Daoy (cell line): ENCODE measurements around the gene C16orf92. TPM values are rescaled to one million over a fixed set of nuclear protein-coding genes. Genes with fewer than 3 reads are reported as not detected.

ENCODE experiments used
- DNase-seq: peaks from one replicate; pipeline ENCODE4 v3.0.0-alpha.2; 2015; ENCODE audit warnings: low read depth
- total RNA-seq: library from RNA; depleted of rRNA; stranded (reverse); fragments of >200 nt; shearing (Covaris generic); gene quantifications from 2 replicates; pipeline ENCODE4 v1.2.3, GENCODE V29; 2014

C16orf92 gene
- total RNA-seq, 1 experiment from 2014 or later: not detected

GRCh38 chr16:29989111-29989858 lies 33.7 kb upstream of the C16orf92 start:
- DNase-seq: no peak

DNA sequence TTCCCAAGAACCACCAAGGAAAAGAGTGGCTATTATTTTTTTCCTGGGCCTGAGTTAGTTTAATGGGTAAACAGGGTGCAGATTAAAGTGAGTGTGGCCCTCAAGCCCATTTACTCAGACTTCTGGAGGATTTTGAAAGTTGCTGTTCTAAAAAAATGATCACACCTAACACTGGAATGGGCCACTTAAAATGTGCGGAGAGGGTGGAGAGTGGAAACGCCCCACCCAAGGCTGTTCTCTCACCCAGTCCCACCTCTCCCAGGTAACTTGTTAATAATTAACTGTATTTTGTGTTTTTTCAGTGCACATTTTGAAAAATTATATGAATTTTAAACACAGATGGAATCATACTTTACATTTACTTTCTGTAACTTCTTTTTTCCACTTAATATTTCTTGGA lies 33.0 kb upstream of the C16orf92 start:
- DNase-seq: no peak

DNA sequence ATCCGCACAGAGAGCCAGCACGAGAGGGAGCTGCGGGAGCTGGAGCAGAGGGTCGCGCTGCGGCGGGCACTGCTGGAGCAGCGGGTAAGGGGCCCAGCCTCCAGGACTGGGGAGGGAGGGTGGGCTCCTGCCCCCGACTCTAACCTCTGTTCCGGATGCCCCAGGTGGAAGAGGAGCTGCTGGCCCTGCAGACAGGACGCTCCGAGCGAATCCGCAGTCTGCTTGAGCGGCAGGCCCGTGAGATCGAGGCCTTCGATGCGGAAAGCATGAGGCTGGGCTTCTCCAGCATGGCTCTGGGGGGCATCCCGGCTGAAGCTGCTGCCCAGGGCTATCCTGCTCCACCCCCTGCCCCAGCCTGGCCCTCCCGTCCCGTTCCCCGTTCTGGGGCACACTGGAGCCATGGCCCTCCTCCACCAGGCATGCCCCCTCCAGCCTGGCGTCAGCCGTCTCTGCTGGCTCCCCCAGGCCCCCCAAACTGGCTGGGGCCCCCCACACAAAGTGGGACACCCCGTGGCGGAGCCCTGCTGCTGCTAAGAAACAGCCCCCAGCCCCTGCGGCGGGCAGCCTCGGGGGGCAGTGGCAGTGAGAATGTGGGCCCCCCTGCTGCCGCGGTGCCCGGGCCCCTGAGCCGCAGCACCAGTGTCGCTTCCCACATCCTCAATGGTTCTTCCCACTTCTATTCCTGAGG lies 32.0 kb upstream of the C16orf92 start:
- no peak for DNase-seq

- no peak for DNase-seq
Measured at GRCh38 chr16:29991571-29991904, 31.5 kb upstream of the C16orf92 start.

DNA sequence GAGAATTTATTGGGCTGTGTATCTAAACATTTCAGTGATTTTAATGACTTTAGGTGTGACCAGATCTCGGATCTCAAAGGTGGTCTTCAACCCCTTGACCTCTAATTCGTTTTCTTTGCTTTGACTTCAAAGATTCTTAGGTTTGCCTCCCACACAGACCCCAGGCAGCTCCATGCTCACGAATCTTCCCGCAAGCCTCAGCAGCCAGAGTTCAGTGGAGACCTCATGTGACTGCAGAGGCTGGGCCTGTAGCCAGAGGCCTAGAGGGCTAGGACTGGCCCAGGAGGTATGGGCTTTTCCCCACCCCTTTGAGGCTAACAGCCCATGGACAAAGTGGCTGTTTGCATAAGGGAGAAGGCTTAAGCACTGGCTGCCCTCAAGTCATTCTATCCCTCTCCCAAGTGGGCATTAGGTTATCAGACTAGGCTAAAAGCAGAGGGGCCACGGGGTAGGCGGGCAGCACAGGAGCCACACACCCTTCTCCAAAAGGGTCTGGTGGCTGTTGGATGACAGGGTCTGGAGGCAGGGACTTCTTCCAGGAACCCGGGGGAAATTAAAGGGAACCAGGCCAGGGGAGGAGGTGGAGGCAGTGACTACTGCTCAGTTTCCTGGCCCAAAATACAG lies 30.5 kb upstream of the C16orf92 start:
- no peak for DNase-seq

- no peak for DNase-seq
Measured at GRCh38 chr16:29993191-29993902, 29.7 kb upstream of the C16orf92 start.

DNA sequence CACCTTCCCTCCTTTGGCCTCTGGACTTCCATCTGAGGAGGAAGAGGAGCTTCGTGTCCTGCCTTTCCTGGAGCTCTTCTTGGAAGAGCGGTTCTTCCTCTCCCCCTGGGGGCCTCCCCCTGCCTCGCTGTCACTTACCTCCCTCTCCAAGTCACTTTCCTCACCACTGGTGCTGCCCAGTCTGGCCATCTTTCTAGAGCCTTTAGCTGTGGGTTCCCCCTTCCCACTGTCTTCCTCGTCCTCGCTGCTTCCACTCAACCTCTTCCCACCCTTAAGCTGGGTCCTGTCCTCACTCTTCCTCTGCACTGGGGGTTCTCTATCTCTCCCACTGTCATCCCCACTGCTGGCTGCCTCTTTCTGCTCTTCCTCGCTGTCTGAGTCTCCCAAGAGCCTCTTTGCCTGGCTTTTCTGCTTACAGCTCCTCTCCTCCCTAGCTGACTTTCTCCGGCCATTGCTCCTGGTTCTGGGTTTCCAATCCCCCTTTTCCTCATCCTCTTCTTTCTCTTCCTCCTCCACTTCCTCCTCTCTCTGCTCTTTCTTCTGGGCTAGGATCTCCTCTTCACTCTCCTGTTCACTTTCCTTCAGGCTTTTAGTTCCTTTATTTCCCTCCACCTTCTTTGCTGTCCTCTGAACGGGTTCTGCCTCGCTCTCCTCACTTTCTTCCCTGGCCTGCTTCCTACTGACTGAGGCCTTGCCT lies 28.9 kb upstream of the C16orf92 start:
- DNase-seq: no peak

GRCh38 chr16:29994600-29995323 lies 28.2 kb upstream of the C16orf92 start:
- peak; percentile 69 for DNase-seq

DNA sequence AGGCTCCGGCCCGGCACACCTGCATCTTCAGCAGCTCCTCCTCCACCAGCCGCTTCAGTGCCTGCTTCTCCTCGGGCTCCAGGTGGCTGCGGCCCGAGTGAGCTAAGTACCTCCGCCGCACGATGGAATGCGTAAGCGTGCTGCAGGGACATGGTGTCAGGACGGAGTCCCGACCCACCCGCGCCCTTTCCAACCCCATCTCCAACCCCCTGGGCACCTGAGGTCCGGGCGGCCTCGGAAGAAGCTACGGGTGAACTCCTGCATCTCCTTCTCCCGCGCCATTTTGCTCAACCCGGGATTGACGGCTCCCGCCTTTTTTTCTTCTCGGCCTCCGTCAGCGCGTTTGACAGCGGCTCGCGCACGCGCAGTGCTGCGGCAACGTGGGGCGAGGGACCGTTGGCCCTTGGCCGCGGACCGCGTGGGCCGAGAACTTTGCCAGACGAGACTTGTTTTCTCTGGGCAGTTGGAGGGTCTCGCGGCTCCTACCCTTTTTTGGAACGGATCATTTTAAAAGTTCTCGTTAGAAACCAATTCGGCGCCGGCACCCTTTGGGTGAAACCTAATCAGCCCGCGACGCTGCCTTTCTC lies 27.6 kb upstream of the C16orf92 start, which contains the start of gene HIRIP3:
TSS of gene HIRIP3 (minus strand) at position 294 of the 587 bp plus-strand sequence. CDS start at position 282, 12 bp downstream.
- DNase-seq: peak; percentile 86

- DNase-seq: peak; percentile 97
Measured at GRCh38 chr16:29995911-29996765, 26.9 kb upstream of the C16orf92 start, which contains the start of gene INO80E. INO80E (plus strand) TSS chr16:29996241; CDS start chr16:29996311, 70 bp downstream.

DNA sequence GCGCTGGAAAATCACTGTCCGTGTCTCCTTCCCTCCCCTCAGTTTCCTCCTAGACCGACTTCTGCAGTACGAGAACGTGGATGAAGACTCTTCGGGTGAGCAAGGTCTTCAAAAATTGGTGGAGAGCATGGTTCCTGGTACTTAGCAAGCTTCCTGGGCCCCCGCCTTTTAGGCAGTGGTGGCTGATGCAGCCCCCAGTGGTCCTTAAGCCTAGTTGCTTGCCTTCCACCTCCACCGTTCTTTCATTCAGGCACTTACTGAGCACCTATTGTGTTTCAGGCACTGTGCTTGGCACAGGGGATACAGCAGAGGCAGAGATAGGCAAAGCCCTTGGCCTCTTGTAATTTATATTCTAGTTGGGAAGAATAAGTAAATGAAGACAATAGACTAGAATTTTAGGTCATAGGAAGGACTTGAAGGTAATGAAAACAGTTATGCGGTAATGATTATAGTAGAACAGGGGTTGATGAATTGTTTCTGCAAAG lies 26.2 kb upstream of the C16orf92 start:
- no peak for DNase-seq

- DNase-seq: no peak
Measured at GRCh38 chr16:29999605-30000004, 23.4 kb upstream of the C16orf92 start.

DNA sequence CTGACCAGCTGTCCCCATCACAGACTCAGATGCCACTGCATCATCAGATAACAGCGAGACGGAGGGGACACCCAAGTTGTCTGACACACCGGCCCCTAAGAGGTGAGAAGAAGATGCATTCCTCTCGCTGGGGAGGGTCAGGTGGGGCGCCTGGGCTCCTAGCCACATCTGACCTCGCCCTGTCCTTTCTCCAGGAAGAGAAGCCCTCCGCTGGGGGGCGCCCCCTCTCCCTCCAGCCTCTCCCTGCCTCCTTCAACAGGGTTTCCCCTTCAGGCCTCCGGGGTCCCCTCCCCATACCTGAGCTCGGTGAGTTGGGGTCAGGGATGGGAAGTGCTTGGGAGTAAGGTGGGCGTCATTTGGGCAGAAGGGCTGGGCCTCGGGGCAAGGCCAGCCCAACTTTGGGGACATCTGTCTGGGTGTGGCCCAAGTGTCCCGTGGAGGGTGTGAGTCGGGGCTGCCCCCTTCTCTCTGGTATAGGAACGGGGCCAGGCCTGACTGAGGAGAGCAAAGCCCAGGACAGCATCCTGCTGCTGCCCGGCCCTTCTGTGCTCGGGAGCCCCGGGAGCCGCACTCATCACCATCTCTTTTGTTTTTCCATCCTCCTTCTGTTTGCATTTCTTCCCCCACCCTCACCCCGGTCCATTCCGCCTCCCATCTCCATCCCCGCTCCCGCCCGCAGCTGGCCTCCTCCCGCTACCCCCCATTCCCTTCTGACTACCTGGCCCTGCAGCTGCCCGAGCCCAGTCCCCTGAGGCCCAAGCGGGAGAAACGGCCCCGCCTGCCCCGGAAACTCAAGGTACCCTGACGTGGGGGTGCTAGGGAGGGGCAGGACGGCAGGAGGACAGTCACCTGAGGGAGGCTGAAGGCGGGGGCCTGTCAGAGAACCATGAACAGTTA lies 22.0 kb upstream of the C16orf92 start:
- no peak for DNase-seq

GRCh38 chr16:30002614-30003346 lies 20.2 kb upstream of the C16orf92 start:
- no peak for DNase-seq

DNA sequence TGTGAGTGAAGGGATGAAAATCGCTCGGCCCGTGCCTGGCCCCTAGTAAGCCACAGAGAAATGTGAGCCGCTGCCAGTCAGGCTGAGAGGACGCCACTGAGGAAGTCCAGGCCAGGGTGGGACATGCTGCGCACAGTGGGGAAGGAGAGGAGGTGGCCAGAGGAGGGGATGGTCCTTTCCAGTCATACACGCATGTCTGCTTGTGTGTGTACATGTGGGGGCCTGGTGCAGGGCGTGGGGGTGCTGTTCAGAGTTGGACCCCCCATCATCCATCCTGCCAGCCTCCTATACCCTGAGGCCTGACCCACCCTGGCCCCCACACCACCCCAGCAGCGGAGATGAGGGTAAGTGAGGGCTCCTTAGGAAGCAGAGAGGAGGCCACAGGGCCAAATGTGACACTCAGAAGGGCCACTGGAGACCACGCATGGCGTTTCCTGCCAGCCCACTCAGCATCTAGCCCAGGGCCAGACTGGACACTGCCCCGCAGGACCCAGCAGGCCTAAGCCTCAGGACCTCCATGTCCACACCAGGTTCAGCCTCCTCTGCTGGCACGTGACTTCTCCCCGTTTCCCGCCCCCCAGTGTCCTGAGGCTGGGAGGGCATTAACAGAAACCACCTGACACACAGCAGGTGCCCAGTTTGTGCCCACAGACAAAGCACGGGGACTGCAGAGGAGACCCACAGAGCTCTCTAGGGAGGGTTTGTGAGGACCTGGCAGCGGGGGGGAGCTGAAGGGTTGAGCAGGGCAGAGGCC lies 19.2 kb upstream of the C16orf92 start:
- DNase-seq: no peak

- no peak for DNase-seq
Measured at GRCh38 chr16:30004424-30004776, 18.6 kb upstream of the C16orf92 start.

DNA sequence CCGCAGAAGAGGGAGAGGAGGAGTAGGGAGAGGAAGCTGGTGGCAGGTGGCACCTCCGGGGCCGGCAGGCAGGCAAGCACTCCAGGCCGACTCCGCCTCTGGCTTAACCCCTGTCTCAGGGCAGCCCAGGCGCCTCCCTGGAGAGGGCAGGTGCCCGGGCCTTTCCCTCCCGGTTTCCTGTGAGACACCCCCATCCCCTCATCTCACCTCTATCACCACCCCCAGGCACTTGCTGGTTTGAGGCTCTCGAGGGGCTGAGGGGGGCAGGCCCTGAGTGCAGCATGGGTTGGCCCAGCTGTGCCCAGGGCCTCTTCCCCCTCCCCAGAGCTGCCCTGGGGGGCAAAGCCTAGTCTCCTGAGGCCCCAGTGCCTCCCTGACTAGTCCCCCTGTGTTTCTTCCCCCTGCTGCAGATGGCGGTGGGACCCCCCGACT lies 18.2 kb upstream of the C16orf92 start:
- no peak for DNase-seq
